Gastroesophageal sphincter (tissue), 4 donors: Measurements from ENCODE around the gene MAPK14. TPM values are rescaled to one million over a fixed set of nuclear protein-coding genes. Genes with fewer than 3 reads are reported as not detected.

ENCODE experiments used
- ATAC-seq: fragments of 150-250 bp; one replicate; pipeline ENCODE4 v1.9.1; 2016; ENCODE audit warnings: mild to moderate bottlenecking, moderate library complexity
- H3K27ac ChIP-seq, 4 donors: fragments of 200-600 bp; sonication (generic) in 3 of 4; 1 replicate in 3 of 4; 2 replicates in 1 of 4; pipeline ENCODE4 v1.5.1; 2016 to 2019
- H3K27me3 ChIP-seq: fragments of 200-600 bp; sonication (generic); one replicate; pipeline ENCODE4 v1.5.1; 2019
- H3K36me3 ChIP-seq, 2 donors: fragments of 200-600 bp; sonication (generic); one replicate each; pipeline ENCODE4 v1.5.1; 2019; ENCODE audit warnings: control low read depth in 1 of 2
- H3K4me1 ChIP-seq, 3 donors: fragments of 200-600 bp; sonication (generic); 1 replicate in 2 of 3; 2 replicates in 1 of 3; pipeline ENCODE4 v1.5.1; 2016 to 2019; ENCODE audit warnings: control low read depth in 2 of 3
- H3K4me3 ChIP-seq, 2 donors: fragments of 200-600 bp; sonication (generic); one replicate each; pipeline ENCODE4 v1.5.1; 2019; ENCODE audit warnings: mild to moderate bottlenecking in 1 of 2, moderate library complexity in 1 of 2
- H3K9me3 ChIP-seq, 3 donors: fragments of 200-600 bp; sonication (generic); one replicate each; pipeline ENCODE4 v1.5.1; 2017 to 2019; ENCODE audit warnings: control low read depth in 2 of 3
- EP300 ChIP-seq: sonication (generic); formaldehyde crosslinking; IDR thresholded peaks from one replicate; pipeline ENCODE4 v1.6.1; 2017; ENCODE audit warnings: antibody characterized with exemption, mild to moderate bottlenecking
- POLR2A ChIP-seq, 2 donors: fragments of 450-650 bp; IDR thresholded peaks; one replicate each; pipeline ENCODE4 v1.6.1; 2017; ENCODE audit warnings: antibody characterized with exemption in 2 of 2, mild to moderate bottlenecking in 2 of 2, moderate library complexity in 1 of 2
- POLR2AphosphoS5 ChIP-seq: sonication (generic); formaldehyde crosslinking; IDR thresholded peaks from one replicate; pipeline ENCODE4 v1.6.1; 2017; ENCODE audit warnings: antibody characterized with exemption
- WGBS, 2 donors: methylation state at CpG; one replicate each; pipeline ENCODE4 v1.1.5; 2018; ENCODE audit warnings: low coverage in 1 of 2; 5-methylcytosine and 5-hydroxymethylcytosine counted together
- total RNA-seq, 4 donors: library from RNA; depleted of rRNA; stranded (reverse); fragments of >200 nt; gene quantifications; one replicate each; pipeline ENCODE4 v1.1.0, GENCODE V29; 2016
- TF ChIP-seq, protein P1 (sequence below), 4 experiments: fragments of 200-600 bp in 2 of 4; fragments of 450-650 bp in 2 of 4; sonication (generic) in 1 of 4; IDR thresholded peaks; one replicate each; pipeline ENCODE4 v1.5.1; 2017 to 2019; ENCODE audit warnings: antibody characterized with exemption in 4 of 4, mild to moderate bottlenecking in 2 of 4, moderate library complexity in 2 of 4

Gene MAPK14
- total RNA-seq, 4 donors from 2014 or later, result 58.7 to 77.5 (median 69.9) TPM

DNA sequence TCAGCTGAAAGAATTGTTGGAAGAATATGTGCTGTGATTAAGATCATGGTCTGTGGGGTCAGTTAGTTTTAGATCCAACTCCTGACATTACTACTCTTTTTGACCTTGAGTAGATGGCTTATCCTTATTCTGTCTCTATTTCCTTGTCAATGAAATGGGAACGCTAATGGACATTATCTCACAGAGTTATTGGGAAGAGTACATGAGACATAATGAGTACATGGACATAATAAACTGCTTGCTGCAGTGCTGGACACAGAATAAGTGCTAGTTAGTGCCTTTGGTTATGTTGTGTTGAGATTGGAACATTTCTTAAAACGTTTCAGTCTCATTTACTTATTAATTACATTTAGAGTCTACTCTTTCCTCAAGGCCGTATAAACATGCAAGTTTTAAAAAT is 42.6 kb downstream of the MAPK14 start:
- Histone ChIP-seq H3K4me1 (peaks cover 0 to 60% (median 22%) of the 10 kb centered on the region in 3 donors), H3K36me3 (no peaks in the 10 kb centered on the region), H3K4me3 (no peak overlapping the region), H3K9me3 (no peaks in the 10 kb centered on the region), H3K27ac (no peak overlapping the region), H3K27me3 (no peaks in the 10 kb centered on the region)
- WGBS, 2 donors, result 58 to 65% methylated on average over 3 of the region's 3 CpGs
- TF ChIP-seq POLR2A (IDR thresholded peaks at IDR 0.05), result no peak
- no peak for ATAC-seq

DNA sequence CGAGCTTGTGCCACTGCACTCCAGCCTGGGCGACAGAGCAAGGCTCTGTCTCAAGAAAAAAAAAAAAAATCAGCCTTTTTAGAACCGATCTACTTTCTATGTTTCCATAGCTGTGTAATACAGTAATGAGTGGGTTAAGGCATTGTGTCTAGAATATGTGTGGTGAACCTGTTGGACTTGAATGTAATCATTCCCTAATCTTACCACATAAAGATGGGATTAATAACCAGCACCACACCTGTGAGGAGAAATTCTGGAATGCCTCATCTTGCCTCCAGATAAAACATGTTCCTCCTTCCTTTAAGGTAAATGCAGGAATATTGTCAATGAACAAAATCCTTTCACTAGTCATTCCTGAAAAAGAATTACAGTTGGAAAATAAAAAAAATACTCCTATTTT is 43.7 kb downstream of the MAPK14 start:
- H3K27me3 ChIP-seq, result no peaks in the 10 kb centered on the region
- no peak overlapping the region for H3K4me3 ChIP-seq
- no peak overlapping the region for H3K27ac ChIP-seq
- peaks cover 0 to 5% of the 10 kb centered on the region in 2 donors for H3K36me3 ChIP-seq
- H3K9me3 ChIP-seq, result no peaks in the 10 kb centered on the region
- H3K4me1 ChIP-seq, result peaks cover 0 to 60% (median 18%) of the 10 kb centered on the region in 3 donors
- ATAC-seq, result no peak
- no peak for TF ChIP-seq EP300
- WGBS, 2 donors, result 94% methylated on average over 3 of the region's 3 CpGs; no CpG with 5 or more reads in 1 of the 2 donors

DNA sequence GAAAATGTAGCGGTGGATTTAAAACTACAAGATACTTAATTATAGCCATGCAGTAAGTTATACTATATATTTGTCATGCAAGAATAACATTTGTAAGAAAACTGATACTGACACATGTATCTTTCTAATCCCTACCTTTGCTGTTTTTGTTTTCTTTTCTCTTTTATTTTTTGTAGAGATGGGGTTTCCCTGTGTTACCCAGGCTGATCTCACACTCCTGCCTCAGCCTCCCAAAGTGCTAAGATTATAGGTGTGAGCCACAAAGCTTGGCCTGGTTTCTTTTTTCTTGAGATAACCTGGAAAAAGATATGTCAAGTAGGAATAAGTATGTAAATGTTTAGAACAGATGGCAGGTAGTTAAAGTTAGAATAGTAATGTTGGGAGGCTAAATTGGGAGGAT is 44.1 kb downstream of the MAPK14 start:
- peaks cover 0 to 5% of the 10 kb centered on the region in 2 donors for H3K36me3 ChIP-seq
- H3K27me3 ChIP-seq, result no peaks in the 10 kb centered on the region
- no peak for TF ChIP-seq POLR2AphosphoS5
- TF ChIP-seq, protein P1, sequence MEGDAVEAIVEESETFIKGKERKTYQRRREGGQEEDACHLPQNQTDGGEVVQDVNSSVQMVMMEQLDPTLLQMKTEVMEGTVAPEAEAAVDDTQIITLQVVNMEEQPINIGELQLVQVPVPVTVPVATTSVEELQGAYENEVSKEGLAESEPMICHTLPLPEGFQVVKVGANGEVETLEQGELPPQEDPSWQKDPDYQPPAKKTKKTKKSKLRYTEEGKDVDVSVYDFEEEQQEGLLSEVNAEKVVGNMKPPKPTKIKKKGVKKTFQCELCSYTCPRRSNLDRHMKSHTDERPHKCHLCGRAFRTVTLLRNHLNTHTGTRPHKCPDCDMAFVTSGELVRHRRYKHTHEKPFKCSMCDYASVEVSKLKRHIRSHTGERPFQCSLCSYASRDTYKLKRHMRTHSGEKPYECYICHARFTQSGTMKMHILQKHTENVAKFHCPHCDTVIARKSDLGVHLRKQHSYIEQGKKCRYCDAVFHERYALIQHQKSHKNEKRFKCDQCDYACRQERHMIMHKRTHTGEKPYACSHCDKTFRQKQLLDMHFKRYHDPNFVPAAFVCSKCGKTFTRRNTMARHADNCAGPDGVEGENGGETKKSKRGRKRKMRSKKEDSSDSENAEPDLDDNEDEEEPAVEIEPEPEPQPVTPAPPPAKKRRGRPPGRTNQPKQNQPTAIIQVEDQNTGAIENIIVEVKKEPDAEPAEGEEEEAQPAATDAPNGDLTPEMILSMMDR (IDR thresholded peaks at IDR 0.05), result no peak
- no peak for TF ChIP-seq POLR2A (IDR thresholded peaks at IDR 0.05)
- TF ChIP-seq EP300, result no peak
- no peak overlapping the region for H3K27ac ChIP-seq
- H3K9me3 ChIP-seq, result no peaks in the 10 kb centered on the region
- H3K4me1 ChIP-seq, result peaks cover 0 to 60% (median 20%) of the 10 kb centered on the region in 3 donors
- WGBS, 2 donors, result 100% methylated on average over 1 of the region's 1 CpG
- no peak for ATAC-seq
- no peak overlapping the region for H3K4me3 ChIP-seq

DNA sequence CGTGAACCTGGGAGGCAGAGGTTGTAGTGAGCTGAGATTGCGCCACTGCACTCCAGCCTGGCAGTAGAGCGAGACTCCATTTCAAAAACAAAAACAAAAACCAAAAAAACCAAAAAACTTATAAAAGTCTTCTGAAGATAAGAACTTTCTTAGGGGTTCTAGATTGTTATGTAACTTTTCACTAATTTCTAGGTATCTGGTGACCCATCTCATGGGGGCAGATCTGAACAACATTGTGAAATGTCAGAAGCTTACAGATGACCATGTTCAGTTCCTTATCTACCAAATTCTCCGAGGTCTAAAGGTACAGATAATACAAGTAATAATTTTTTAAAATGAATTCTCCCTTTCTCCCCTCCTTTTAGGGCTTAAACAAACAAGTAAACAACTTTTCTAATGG is 45.1 kb downstream of the MAPK14 start:
- 92 to 100% methylated on average over 2 of the region's 4 CpGs for WGBS, 2 donors
- H3K36me3 ChIP-seq, result peaks cover 0 to 5% of the 10 kb centered on the region in 2 donors
- peaks cover 0 to 60% (median 15%) of the 10 kb centered on the region in 3 donors for H3K4me1 ChIP-seq
- H3K9me3 ChIP-seq, result no peaks in the 10 kb centered on the region
- no peak overlapping the region for H3K4me3 ChIP-seq
- H3K27ac ChIP-seq, result no peak overlapping the region
- no peak for ATAC-seq
- no peaks in the 10 kb centered on the region for H3K27me3 ChIP-seq
- no peak for TF ChIP-seq POLR2A (IDR thresholded peaks at IDR 0.05)
- no peak for TF ChIP-seq EP300
- TF ChIP-seq, protein P1 (IDR thresholded peaks at IDR 0.05), result no peak
- no peak for TF ChIP-seq POLR2AphosphoS5

DNA sequence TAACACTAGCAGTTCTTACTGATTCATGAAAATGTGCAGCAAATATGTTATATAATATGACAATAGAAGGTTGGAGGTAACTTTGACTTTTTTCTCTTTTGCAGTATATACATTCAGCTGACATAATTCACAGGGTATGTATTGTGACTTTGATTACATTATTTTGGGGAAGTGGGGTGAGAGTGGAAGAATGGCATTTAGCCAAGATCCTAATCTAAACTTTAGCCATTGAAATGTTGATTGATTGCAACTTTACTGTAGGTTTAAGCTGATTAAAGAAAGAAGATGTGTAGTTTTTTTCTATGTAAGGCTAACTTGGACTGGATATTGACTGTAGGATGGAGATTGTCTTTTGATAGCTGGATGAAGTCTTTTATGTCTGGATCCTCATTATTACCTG is 46.0 kb downstream of the MAPK14 start:
- ATAC-seq, result no peak
- no peaks in the 10 kb centered on the region for H3K9me3 ChIP-seq
- no peak overlapping the region for H3K4me3 ChIP-seq
- no peaks in the 10 kb centered on the region for H3K27me3 ChIP-seq
- H3K4me1 ChIP-seq, result peaks cover 0 to 60% (median 15%) of the 10 kb centered on the region in 3 donors
- H3K36me3 ChIP-seq, result peaks cover 0 to 5% of the 10 kb centered on the region in 2 donors
- H3K27ac ChIP-seq, result no peak overlapping the region
- TF ChIP-seq, protein P1 (IDR thresholded peaks at IDR 0.05), result no peak
- no peak for TF ChIP-seq POLR2A (IDR thresholded peaks at IDR 0.05)

DNA sequence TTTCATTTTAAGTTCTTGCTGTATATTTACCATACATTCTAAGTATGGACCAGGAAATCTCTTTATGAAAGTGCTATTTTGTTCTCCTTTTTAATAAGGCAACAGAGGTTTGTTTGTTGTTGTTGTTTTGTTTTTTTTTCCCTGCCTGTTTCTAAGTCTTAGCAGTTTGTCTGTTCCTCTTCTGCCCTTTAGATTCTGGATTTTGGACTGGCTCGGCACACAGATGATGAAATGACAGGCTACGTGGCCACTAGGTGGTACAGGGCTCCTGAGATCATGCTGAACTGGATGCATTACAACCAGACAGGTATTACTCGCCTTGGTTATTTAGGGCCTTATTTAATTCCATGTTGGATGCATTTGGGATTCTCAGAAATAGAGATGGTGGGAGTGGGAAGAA is 48.0 kb downstream of the MAPK14 start:
- 52 to 56% methylated on average over 1 to 3 of the region's 3 CpGs for WGBS, 2 donors
- Histone ChIP-seq H3K27ac (peak overlapping the region in 1 of 4 donors; percentile 50), H3K4me3 (no peak overlapping the region), H3K27me3 (no peaks in the 10 kb centered on the region), H3K9me3 (no peaks in the 10 kb centered on the region), H3K4me1 (peaks cover 0 to 46% (median 9%) of the 10 kb centered on the region in 3 donors), H3K36me3 (peaks cover 0 to 22% of the 10 kb centered on the region in 2 donors)
- TF ChIP-seq EP300, result no peak
- TF ChIP-seq, protein P1 (IDR thresholded peaks at IDR 0.05), result peak in 1 of 4 experiments; percentile 20
- TF ChIP-seq POLR2A (IDR thresholded peaks at IDR 0.05), result no peak
- no peak for TF ChIP-seq POLR2AphosphoS5
- ATAC-seq, result no peak
